H1 (cell line): ENCODE data around the gene UPK2. TPM values are rescaled to one million over a fixed set of nuclear protein-coding genes. Genes with fewer than 3 reads are reported as not detected.
A peak's percentile ranks its signal among the peaks of the same experiment; 100 is the strongest.

Source experiments
- CHD7 ChIP-seq: fragments of 300-600 bp; sonication (generic); IDR thresholded peaks from 2 replicates; pipeline ENCODE4 v1.7.1; 2012; ENCODE audit warnings: low read length, moderate library complexity, mild to moderate bottlenecking, inconsistent platforms; ENCODE audit not compliant: insufficient replicate concordance
- EGR1 ChIP-seq: IDR thresholded peaks from 2 replicates; pipeline ENCODE4 v1.6.1; 2011; ENCODE audit warnings: low read depth, low read length, borderline replicate concordance
- GTF2F1 ChIP-seq: IDR thresholded peaks from 2 replicates; pipeline ENCODE4 v1.6.1; 2012; ENCODE audit warnings: low read depth, low read length, improper control_type of control experiment, borderline replicate concordance
- KDM1A ChIP-seq: fragments of 200-600, 300-600 bp; sonication (generic); IDR thresholded peaks from 2 replicates; pipeline ENCODE4 v1.7.1; 2016; ENCODE audit warnings: mild to moderate bottlenecking, low read length, borderline replicate concordance
- MAX ChIP-seq: IDR thresholded peaks from 2 replicates; pipeline ENCODE4 v1.6.1; 2012; ENCODE audit warnings: inconsistent platforms
- PHF8 ChIP-seq: fragments of 200-600 bp; sonication (generic); conservative IDR thresholded peaks from 2 replicates; pipeline ENCODE4 v1.7.1; 2012; ENCODE audit warnings: low read depth, mild to moderate bottlenecking, inconsistent platforms, low read length, moderate library complexity
- POU5F1 ChIP-seq: IDR thresholded peaks from 2 replicates; pipeline ENCODE4 v1.6.1; 2011; ENCODE audit warnings: low read depth, mild to moderate bottlenecking, low read length, moderate library complexity
- RNF2 ChIP-seq: fragments of 200-900, 300-1000 bp; sonication (generic); IDR thresholded peaks from 2 replicates; pipeline ENCODE4 v1.7.1; 2016; ENCODE audit warnings: borderline replicate concordance, low read depth, mild to moderate bottlenecking, antibody characterized with exemption, low read length; ENCODE audit not compliant: poor library complexity, severe bottlenecking; ENCODE audit errors: missing control alignments
- SP1 ChIP-seq: IDR thresholded peaks from 2 replicates; pipeline ENCODE4 v1.6.1; 2011; ENCODE audit warnings: low read depth, low read length
- polyA plus RNA-seq, 7 experiments: library from polyadenylated mRNA; depleted of rRNA in 3 of 7; stranded (reverse) in 5 of 7; unstranded in 2 of 7; fragments of >200 nt in 5 of 7; fragments of 200-250 nt in 2 of 7; gene quantifications; 1 replicate in 5 of 7; 2 replicates in 1 of 7; 4 replicates in 1 of 7; pipeline versions ENCODE4 v1.2.1 to v1.2.3, GENCODE V29; 2011 to 2013; ENCODE audit warnings: missing spikeins in 2 of 7, mixed read lengths in 2 of 7
- total RNA-seq: library from RNA; stranded (reverse); fragmentation: NEBNext Ultra II Directional; extraction: Animal tissue kit (Norgen Biotek cat#: 25700); gene quantifications from 2 replicates; pipeline ENCODE4 v1.2.1, GENCODE V29; 2021

UPK2 gene
- total and polyA plus RNA-seq, 2 of the 8 experiments (the other 6 are each of a cell fraction or from before 2014, with no cell fraction given), result 0.76 TPM; not detected in 1

DNA sequence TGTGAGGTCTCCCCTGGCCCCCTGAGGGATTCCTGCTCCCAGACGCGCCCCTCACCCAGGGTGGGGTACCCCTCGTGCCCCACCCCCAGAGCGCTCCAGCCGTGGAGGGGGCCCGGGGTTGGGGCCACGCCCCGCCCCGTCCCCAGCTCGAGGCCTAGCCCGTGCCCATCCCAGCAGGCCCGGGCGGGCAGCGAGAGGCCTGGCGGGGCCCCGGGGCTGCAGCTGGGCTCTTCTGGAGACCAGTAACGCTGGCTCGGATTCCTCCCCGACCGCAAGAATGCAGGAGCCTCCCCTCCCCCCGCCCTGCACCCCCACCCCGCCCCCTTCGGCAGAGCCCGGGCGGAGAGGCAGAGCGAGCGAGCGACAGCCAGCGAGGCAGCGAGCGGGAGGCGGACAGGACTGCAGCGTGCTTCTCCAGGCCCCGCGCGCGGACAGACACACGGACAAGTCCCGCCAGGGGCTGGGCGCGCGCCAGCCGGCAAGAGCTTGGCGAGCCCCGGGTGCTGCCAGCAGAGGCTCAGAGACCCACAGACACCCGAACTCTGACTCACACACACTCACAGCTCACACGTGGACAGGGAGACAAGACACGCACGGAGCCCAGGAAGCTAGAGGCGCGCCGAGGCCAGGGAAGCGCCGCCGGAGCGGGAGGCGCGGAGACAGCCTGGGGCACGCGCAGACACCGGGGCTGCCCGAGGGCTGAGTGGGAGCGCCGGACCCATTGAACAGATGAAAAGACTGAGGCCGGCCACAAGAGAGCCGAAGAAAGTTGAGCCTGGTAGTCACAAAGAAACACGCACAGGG is 45.6 kb upstream of the UPK2 start (continued):
- TF ChIP-seq CHD7 (no peak), GTF2F1 (no peak), PHF8 (0 out of 2 replicates have a peak, but pooled peaks have one; percentile 35), EGR1 (no peak), SP1 (no peak), POU5F1 (no peak), RNF2 (no peak), KDM1A (peak; percentile 97), MAX (peak; percentile 54; the same call in 1 of the 2 replicates)
